Endothelial cell of umbilical vein (primary cell): ENCODE results near the gene PRDX5.
A peak's percentile ranks its signal among the peaks of the same experiment; 100 is the strongest.

Experiments
- EZH2 ChIP-seq: IDR thresholded peaks from 2 replicates; pipeline ENCODE4 v1.6.1; 2012; ENCODE audit warnings: borderline replicate concordance, low read depth, mild to moderate bottlenecking, moderate library complexity, low read length, inconsistent platforms; ENCODE audit not compliant: severe bottlenecking
- FOS ChIP-seq: IDR thresholded peaks from 2 replicates; pipeline ENCODE4 v1.6.1; 2011; ENCODE audit warnings: mild to moderate bottlenecking, low read length, moderate library complexity, borderline replicate concordance; ENCODE audit not compliant: insufficient read depth
- GATA2 ChIP-seq: IDR thresholded peaks from 2 replicates; pipeline ENCODE4 v1.7.0; 2011; ENCODE audit warnings: low read depth, mild to moderate bottlenecking, moderate library complexity, mixed read lengths, low read length; ENCODE audit not compliant: insufficient read length, insufficient read depth
- JUN ChIP-seq: IDR thresholded peaks from 2 replicates; pipeline ENCODE4 v1.6.1; 2011; ENCODE audit warnings: borderline replicate concordance, low read depth; ENCODE audit not compliant: insufficient read length, insufficient read depth
- MYC ChIP-seq: IDR thresholded peaks from one replicate; pipeline ENCODE4 v1.6.1; 2011; ENCODE audit warnings: mild to moderate bottlenecking, low read depth, low read length
- POLR2A ChIP-seq: IDR thresholded peaks from 2 replicates; pipeline ENCODE4 v1.6.1; 2012; ENCODE audit warnings: low read depth, mild to moderate bottlenecking, control low read depth, low read length
- POLR2AphosphoS5 ChIP-seq: IDR thresholded peaks from 2 replicates; pipeline ENCODE4 v1.6.1; 2012; ENCODE audit warnings: low read depth, mild to moderate bottlenecking, control low read depth, low read length, moderate library complexity; ENCODE audit not compliant: insufficient read depth
- TF ChIP-seq, protein P1 (sequence below): IDR thresholded peaks from 2 replicates; pipeline ENCODE4 v1.6.1; 2011; ENCODE audit not compliant: insufficient read depth, insufficient read length
- TF ChIP-seq, protein P2 (sequence below), 2 donors: IDR thresholded peaks; 1 replicate in 1 of 2; 2 replicates in 1 of 2; pipeline ENCODE4 v1.5.1; 2011; ENCODE audit warnings: low read length in 2 of 2, mild to moderate bottlenecking in 2 of 2, moderate library complexity in 2 of 2, control low read depth in 1 of 2, inconsistent platforms in 1 of 2, low read depth in 1 of 2; ENCODE audit not compliant: insufficient read depth in 1 of 2; ENCODE audit errors: extremely low read depth in 1 of 2

DNA sequence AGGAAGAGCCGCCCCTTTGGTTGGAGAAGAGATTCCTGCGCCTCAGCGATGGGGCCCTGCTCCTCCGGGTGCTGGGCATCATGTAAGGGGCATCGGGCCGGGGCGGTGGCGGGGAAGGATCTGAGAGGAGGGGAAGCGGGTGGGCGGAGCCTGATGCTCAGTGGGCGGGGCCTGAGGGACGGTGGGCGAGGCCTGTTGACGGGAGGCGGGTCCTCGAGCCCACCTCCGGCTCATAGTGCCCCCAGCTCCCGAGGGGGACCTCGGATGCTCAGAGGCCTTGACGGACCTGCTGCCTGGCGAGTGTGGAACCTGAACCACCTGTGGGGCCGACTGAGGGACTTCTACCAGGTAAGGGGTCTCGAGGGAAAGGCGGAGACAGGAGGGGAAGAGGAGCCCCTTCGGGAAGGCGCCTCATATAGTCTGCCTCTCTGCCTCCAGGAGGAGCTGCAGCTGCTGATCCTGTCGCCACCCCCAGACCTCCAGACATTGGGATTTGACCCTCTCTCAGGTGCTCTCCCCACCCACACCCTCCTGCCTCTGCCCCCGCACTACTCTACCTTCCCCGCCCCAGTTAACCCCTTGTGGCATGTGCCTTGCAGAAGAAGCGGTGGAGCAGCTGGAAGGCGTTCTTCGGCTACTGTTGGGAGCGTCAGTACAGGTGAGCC, 22.9 kb downstream of the PRDX5 start:
- TF ChIP-seq, protein P1, sequence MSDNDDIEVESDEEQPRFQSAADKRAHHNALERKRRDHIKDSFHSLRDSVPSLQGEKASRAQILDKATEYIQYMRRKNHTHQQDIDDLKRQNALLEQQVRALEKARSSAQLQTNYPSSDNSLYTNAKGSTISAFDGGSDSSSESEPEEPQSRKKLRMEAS: no peak
- TF ChIP-seq, protein P2, sequence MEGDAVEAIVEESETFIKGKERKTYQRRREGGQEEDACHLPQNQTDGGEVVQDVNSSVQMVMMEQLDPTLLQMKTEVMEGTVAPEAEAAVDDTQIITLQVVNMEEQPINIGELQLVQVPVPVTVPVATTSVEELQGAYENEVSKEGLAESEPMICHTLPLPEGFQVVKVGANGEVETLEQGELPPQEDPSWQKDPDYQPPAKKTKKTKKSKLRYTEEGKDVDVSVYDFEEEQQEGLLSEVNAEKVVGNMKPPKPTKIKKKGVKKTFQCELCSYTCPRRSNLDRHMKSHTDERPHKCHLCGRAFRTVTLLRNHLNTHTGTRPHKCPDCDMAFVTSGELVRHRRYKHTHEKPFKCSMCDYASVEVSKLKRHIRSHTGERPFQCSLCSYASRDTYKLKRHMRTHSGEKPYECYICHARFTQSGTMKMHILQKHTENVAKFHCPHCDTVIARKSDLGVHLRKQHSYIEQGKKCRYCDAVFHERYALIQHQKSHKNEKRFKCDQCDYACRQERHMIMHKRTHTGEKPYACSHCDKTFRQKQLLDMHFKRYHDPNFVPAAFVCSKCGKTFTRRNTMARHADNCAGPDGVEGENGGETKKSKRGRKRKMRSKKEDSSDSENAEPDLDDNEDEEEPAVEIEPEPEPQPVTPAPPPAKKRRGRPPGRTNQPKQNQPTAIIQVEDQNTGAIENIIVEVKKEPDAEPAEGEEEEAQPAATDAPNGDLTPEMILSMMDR (IDR thresholded peaks at IDR 0.05; ENCODE audit: extremely low read depth in 1 of 2, insufficient read depth in 1 of 2, low read depth in 1 of 2, low read length in 2 of 2): peak in 1 of 2 donors; percentile 11
- TF ChIP-seq POLR2A (no peak), POLR2AphosphoS5 (no peak), EZH2 (peak; percentile 9), FOS (no peak), MYC (no peak), JUN (no peak), GATA2 (no peak)
